PC-3 (cell line): ENCODE results near the gene PIGZ. TPM values are rescaled to one million over a fixed set of nuclear protein-coding genes. Genes with fewer than 3 reads are reported as not detected.

ENCODE experiments used
- ATAC-seq: fragments of 200-7000 bp; cut with Tn5 transposase; 2 replicates; pipeline ENCODE4 v1.9.1; 2020; ENCODE audit warnings: mild to moderate bottlenecking, moderate library complexity
- BruUV-seq: library from RNA; stranded (reverse); fragments of 400-500 nt; replicated peaks from 2 replicates; lab custom pipeline; 2021; lab: Mats Ljungman, UMichigan
- CTCF ChIA-PET: fragments of 300-600 bp; sonication (Branson Sonifier 250); formaldehyde crosslinking; loops from one replicate; lab custom pipeline; 2022; ENCODE audit warnings: antibody characterized with exemption; lab: Charles Lee
- POLR2A ChIA-PET: fragments of 300-600 bp; sonication (Branson Sonifier 250); formaldehyde crosslinking; loops from one replicate; lab custom pipeline; 2022; ENCODE audit warnings: antibody characterized with exemption; ENCODE audit not compliant: unreplicated experiment; lab: Charles Lee
- DNase-seq: peaks from one replicate; pipeline ENCODE4 v3.0.0-alpha.2; 2015
- H2AFZ ChIP-seq: fragments of 300-600 bp; sonication (generic); 2 replicates; pipeline ENCODE4 v1.6.0; 2016; ENCODE audit warnings: antibody characterized with exemption, low read length
- H3F3A ChIP-seq: fragments of 300-600 bp; sonication (generic); one replicate; pipeline ENCODE4 v1.6.0; 2017; ENCODE audit warnings: antibody characterized with exemption, low read length, control low read depth, mild to moderate bottlenecking; ENCODE audit not compliant: unreplicated experiment
- H3K27ac ChIP-seq: fragments of 300-600 bp; sonication (generic); 2 replicates; pipeline ENCODE4 v1.5.1; 2016; ENCODE audit warnings: mild to moderate bottlenecking, low read length
- H3K27me3 ChIP-seq: fragments of 300-600 bp; sonication (generic); 2 replicates; pipeline ENCODE4 v1.6.1; 2016; ENCODE audit warnings: low read length, mixed read lengths
- H3K36me3 ChIP-seq: fragments of 300-600 bp; sonication (generic); 2 replicates; pipeline ENCODE4 v1.6.1; 2016; ENCODE audit warnings: low read depth, mixed run types, low read length, mixed read lengths
- H3K4me1 ChIP-seq: fragments of 300-600 bp; sonication (generic); 2 replicates; pipeline ENCODE4 v1.5.1; 2016; ENCODE audit warnings: low read length; ENCODE audit not compliant: insufficient read depth
- H3K4me2 ChIP-seq: fragments of 300-600 bp; sonication (generic); 2 replicates; pipeline ENCODE4 v1.6.0; 2016; ENCODE audit warnings: low read length
- H3K4me3 ChIP-seq: fragments of 300-600 bp; sonication (generic); 2 replicates; pipeline ENCODE4 v1.5.1; 2016; ENCODE audit warnings: mild to moderate bottlenecking, low read length, mixed read lengths
- H3K79me2 ChIP-seq: fragments of 300-600 bp; sonication (generic); 2 replicates; pipeline ENCODE4 v1.6.1; 2017; ENCODE audit warnings: low read length, mixed read lengths
- H3K9ac ChIP-seq: fragments of 300-600 bp; sonication (generic); 2 replicates; pipeline ENCODE4 v1.6.0; 2016; ENCODE audit warnings: mild to moderate bottlenecking, low read length
- H3K9me2 ChIP-seq: fragments of 300-600 bp; sonication (generic); replicated peaks from 2 replicates; pipeline ENCODE4 v1.6.1; 2016; ENCODE audit warnings: mixed run types, low read length, mixed read lengths
- H3K9me3 ChIP-seq: fragments of 300-600 bp; sonication (generic); 2 replicates; pipeline ENCODE4 v1.6.1; 2016; ENCODE audit warnings: low read length, mixed read lengths
- H4K20me1 ChIP-seq: fragments of 300-600 bp; sonication (generic); 2 replicates; pipeline ENCODE4 v1.6.1; 2016; ENCODE audit warnings: low read length, mixed read lengths
- EZH2 ChIP-seq: fragments of 300-600 bp; sonication (generic); IDR thresholded peaks from one replicate; pipeline ENCODE4 v1.6.1; 2017; ENCODE audit warnings: antibody characterized with exemption, mild to moderate bottlenecking, low read length; ENCODE audit not compliant: unreplicated experiment
- EZH2phosphoT487 ChIP-seq: fragments of 300-600 bp; sonication (generic); IDR thresholded peaks from 2 replicates; pipeline ENCODE4 v1.6.1; 2018; ENCODE audit warnings: mild to moderate bottlenecking, antibody characterized with exemption, low read length, borderline replicate concordance
- intact Hi-C: fragments of 100-400 bp; cut with micrococcal nuclease; formaldehyde crosslinking; loops from 2 replicates; pipeline ENCODE4 v1.9.0; 2023
- total RNA-seq: library from RNA; depleted of rRNA; stranded (reverse); fragments of >200 nt; gene quantifications from 2 replicates; pipeline ENCODE4 v1.2.3, GENCODE V29; 2014
- TF ChIP-seq, protein P1 (sequence below): fragments of 300-600 bp; sonication (generic); conservative IDR thresholded peaks from 2 replicates; pipeline ENCODE4 v1.5.1; 2017; ENCODE audit warnings: antibody characterized with exemption, low read depth, mild to moderate bottlenecking, low read length

Gene PIGZ
- total RNA-seq, 1 experiment from 2014 or later = 1.6 TPM

DNA sequence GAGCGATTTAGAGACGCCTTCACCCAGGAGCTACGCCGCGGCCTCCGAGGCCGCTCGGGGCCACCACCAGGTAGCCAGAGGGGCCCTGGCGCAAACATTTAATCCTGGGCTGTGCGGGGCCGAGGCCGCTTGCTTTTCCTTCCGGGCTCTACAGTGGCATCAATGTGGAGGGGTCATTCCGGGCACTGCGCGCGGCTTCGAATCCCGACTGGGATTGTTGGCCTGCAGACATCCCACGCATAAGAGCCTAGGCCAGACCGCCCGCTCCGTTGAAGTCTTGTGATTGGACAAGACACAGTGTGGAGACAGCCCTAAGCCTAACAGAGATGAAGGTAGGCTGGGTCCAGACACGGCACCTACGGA, 25.7 kb downstream of the PIGZ start:
- POLR2A ChIA-PET = no interaction called here
- DNase-seq = no peak
- H3K79me2 ChIP-seq = peaks cover 63% of the 10 kb centered on the region

GRCh38 chr3:196942226-196942914, 26.3 kb downstream of the PIGZ start, which contains the start of gene NCBP2:
Gene NCBP2, minus strand, starts transcription at chr3:196942528. Its CDS starts 25 bp downstream, at chr3:196942503.
- no peaks in the 10 kb centered on the region for H3K9me3 ChIP-seq
- peak; percentile 89 for ATAC-seq
- DNase-seq = peak; percentile 98
- no peaks in the 10 kb centered on the region for H3F3A ChIP-seq
- intact Hi-C loops = no loop called here
- H3K9ac ChIP-seq = peak within 1 kb of the TSS; percentile 97
- no peak for TF ChIP-seq EZH2
- no peak for TF ChIP-seq EZH2phosphoT487
- TF ChIP-seq, protein P1, sequence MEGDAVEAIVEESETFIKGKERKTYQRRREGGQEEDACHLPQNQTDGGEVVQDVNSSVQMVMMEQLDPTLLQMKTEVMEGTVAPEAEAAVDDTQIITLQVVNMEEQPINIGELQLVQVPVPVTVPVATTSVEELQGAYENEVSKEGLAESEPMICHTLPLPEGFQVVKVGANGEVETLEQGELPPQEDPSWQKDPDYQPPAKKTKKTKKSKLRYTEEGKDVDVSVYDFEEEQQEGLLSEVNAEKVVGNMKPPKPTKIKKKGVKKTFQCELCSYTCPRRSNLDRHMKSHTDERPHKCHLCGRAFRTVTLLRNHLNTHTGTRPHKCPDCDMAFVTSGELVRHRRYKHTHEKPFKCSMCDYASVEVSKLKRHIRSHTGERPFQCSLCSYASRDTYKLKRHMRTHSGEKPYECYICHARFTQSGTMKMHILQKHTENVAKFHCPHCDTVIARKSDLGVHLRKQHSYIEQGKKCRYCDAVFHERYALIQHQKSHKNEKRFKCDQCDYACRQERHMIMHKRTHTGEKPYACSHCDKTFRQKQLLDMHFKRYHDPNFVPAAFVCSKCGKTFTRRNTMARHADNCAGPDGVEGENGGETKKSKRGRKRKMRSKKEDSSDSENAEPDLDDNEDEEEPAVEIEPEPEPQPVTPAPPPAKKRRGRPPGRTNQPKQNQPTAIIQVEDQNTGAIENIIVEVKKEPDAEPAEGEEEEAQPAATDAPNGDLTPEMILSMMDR = peak; percentile 63
- peaks cover 67% of the 10 kb centered on the region for H3K79me2 ChIP-seq
- peak within 1 kb of the TSS; percentile 90 for H2AFZ ChIP-seq
- peak within 1 kb of the TSS; percentile 99 for H3K4me2 ChIP-seq
- peak within 1 kb of the TSS; percentile 95 for H3K4me3 ChIP-seq
- CTCF ChIA-PET = interaction anchor here (0.5 to 0.7 kb wide), 3 partner anchors 403 to 914 kb away, joined by 3 to 4 read pairs (median 3); no protein-coding TSS in a partner anchor
- H4K20me1 ChIP-seq = peaks cover 6% of the 10 kb centered on the region; the same call in 1 of the 2 replicates
- no peaks in the 10 kb centered on the region for H3K9me2 ChIP-seq
- H3K4me1 ChIP-seq = peaks cover 13% of the 10 kb centered on the region
- H3K27ac ChIP-seq = peak within 1 kb of the TSS; percentile 84
- no peaks in the 10 kb centered on the region for H3K27me3 ChIP-seq
- H3K36me3 ChIP-seq = peaks cover 30% of the 10 kb centered on the region
- POLR2A ChIA-PET = interaction anchor here (0.5 to 0.7 kb wide), 2 partner anchors 75 to 225 kb away, joined by 3 to 11 read pairs; no protein-coding TSS in a partner anchor
- BruUV-seq = no TSS peak

More for the DNA sequence above, 25.7 kb downstream of the PIGZ start:
- H2AFZ ChIP-seq = peak overlapping the region; percentile 71
- peaks cover 6% of the 10 kb centered on the region; the same call in 1 of the 2 replicates for H4K20me1 ChIP-seq
- H3K9me3 ChIP-seq = no peaks in the 10 kb centered on the region
- H3K4me1 ChIP-seq = peaks cover 13% of the 10 kb centered on the region
- peak overlapping the region; percentile 97 for H3K9ac ChIP-seq
- CTCF ChIA-PET = interaction anchor here (0.6 to 0.7 kb wide), 2 partner anchors 404 to 542 kb away, joined by 3 read pairs; no protein-coding TSS in a partner anchor
- peak; percentile 1; the same call in 1 of the 2 replicates for ATAC-seq
- no peaks in the 10 kb centered on the region for H3F3A ChIP-seq
- BruUV-seq = TSS peak; percentile 74
- H3K36me3 ChIP-seq = peaks cover 24% of the 10 kb centered on the region; the same call in 1 of the 2 replicates
- intact Hi-C loops = no loop called here
- H3K4me3 ChIP-seq = peak overlapping the region; percentile 95
- no peak for TF ChIP-seq EZH2
- TF ChIP-seq, protein P1 = no peak
- TF ChIP-seq EZH2phosphoT487 = no peak
- H3K4me2 ChIP-seq = peak overlapping the region; percentile 94
- H3K9me2 ChIP-seq = no peaks in the 10 kb centered on the region
- no peaks in the 10 kb centered on the region for H3K27me3 ChIP-seq
- H3K27ac ChIP-seq = peak overlapping the region; percentile 23
